ENCODE results near the gene SLC1A7. TPM values are rescaled to one million over a fixed set of nuclear protein-coding genes. Genes with fewer than 3 reads are reported as not detected.

Gene SLC1A7
- polyA plus RNA-seq, 2 of the 4 experiments (the other 2 are of a cell fraction) = 0.04 to 0.12 TPM

DNA sequence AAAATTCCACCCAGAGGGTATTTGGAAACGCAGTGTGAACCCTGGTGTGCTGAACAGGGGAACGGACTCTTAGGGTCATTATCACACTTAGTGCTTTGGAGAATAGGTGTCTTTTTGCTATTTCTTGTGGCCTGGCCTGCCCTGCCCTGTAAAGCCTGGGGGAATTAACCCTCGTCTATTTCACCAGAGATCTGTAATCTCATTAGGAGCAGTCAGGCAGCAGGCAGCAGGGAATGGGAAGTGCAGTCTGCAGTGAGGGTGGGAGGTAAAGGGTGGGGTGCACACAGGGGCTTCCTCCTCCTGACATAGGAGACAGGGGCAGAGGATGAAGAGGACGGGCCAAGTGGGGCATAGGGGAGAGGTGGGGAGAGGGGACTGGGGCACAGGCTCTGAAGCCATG lies 1.1 kb upstream of the SLC1A7 start:
- Histone ChIP-seq H3K9me3 (no peaks in the 10 kb centered on the region), H3K27ac (peak overlapping the region; percentile 94 to 96; a peak in 4 of 6 replicates), H3K4me3 (no peak overlapping the region), H3K4me2 (no peak overlapping the region), H3K4me1 (peaks cover 58% of the 10 kb centered on the region)
- ATAC-seq = no peak
- WGBS (ENCODE audit: missing lambda C conversion rate) = 93% methylated on average over 3 of the region's 4 CpGs
- no peak for TF ChIP-seq TP53 (CRISPR knock-in tag; IDR thresholded peaks at IDR 0.05)
- no peak for TF ChIP-seq NPAS2 (CRISPR knock-in tag; IDR thresholded peaks at IDR 0.05; ENCODE audit: borderline replicate concordance)
- no peak for TF ChIP-seq CHD4 (IDR thresholded peaks at IDR 0.05; ENCODE audit: borderline replicate concordance)
- TF ChIP-seq, protein P1, sequence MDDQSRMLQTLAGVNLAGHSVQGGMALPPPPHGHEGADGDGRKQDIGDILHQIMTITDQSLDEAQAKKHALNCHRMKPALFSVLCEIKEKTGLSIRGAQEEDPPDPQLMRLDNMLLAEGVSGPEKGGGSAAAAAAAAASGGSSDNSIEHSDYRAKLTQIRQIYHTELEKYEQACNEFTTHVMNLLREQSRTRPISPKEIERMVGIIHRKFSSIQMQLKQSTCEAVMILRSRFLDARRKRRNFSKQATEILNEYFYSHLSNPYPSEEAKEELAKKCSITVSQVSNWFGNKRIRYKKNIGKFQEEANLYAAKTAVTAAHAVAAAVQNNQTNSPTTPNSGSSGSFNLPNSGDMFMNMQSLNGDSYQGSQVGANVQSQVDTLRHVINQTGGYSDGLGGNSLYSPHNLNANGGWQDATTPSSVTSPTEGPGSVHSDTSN (IDR thresholded peaks at IDR 0.05) = no peak
- TF ChIP-seq KDM5A (IDR thresholded peaks at IDR 0.05) = no peak
- TF ChIP-seq, protein P2, sequence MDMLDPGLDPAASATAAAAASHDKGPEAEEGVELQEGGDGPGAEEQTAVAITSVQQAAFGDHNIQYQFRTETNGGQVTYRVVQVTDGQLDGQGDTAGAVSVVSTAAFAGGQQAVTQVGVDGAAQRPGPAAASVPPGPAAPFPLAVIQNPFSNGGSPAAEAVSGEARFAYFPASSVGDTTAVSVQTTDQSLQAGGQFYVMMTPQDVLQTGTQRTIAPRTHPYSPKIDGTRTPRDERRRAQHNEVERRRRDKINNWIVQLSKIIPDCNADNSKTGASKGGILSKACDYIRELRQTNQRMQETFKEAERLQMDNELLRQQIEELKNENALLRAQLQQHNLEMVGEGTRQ (IDR thresholded peaks at IDR 0.05) = no peak
- no peak for TF ChIP-seq EHF (CRISPR knock-in tag; IDR thresholded peaks at IDR 0.05)
- no peak for TF ChIP-seq ESRRA (IDR thresholded peaks at IDR 0.05; ENCODE audit: borderline replicate concordance, low read length)
- TF ChIP-seq, protein P3, sequence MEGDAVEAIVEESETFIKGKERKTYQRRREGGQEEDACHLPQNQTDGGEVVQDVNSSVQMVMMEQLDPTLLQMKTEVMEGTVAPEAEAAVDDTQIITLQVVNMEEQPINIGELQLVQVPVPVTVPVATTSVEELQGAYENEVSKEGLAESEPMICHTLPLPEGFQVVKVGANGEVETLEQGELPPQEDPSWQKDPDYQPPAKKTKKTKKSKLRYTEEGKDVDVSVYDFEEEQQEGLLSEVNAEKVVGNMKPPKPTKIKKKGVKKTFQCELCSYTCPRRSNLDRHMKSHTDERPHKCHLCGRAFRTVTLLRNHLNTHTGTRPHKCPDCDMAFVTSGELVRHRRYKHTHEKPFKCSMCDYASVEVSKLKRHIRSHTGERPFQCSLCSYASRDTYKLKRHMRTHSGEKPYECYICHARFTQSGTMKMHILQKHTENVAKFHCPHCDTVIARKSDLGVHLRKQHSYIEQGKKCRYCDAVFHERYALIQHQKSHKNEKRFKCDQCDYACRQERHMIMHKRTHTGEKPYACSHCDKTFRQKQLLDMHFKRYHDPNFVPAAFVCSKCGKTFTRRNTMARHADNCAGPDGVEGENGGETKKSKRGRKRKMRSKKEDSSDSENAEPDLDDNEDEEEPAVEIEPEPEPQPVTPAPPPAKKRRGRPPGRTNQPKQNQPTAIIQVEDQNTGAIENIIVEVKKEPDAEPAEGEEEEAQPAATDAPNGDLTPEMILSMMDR (IDR thresholded peaks at IDR 0.05) = no peak
- TF ChIP-seq HOXB5 (CRISPR knock-in tag; IDR thresholded peaks at IDR 0.05) = no peak
- TF ChIP-seq MAZ (IDR thresholded peaks at IDR 0.05; ENCODE audit: borderline replicate concordance, low read depth, low read length) = no peak
- ChIA-PET POLR2A (no interaction called here), CTCF (no interaction called here)
- no peak for DNase-seq (ENCODE audit: low read depth in 1 of 2, low spot score in 1 of 2)
- FAIRE-seq = no peak

DNA sequence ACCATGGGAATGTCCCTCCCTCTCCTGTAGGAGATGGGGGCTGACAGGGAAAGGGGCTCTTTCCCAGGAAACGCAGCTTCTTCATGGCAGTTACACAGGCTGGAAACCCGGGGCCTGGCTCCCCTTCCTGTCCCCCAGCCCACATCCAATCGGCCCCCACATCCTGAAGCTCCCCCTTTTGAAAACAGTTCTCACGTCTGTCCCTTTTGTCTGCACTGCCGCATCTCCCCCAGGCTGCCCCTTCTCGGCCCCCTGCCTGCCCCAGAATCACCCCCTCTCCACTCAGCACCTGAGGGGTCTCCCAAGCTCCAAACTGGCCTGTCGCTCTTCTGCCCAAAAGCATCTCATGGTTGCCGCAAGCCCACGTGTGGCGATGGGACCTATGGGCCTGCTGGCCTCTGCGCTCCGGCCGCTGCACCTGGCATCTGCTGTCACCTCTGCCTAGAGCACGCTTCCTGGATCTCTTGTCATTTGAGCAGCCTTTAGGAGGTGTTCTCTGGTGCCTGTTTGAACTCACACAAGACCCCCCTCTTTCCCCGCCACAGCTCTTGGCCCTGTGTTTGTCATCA lies 867 bp downstream of the SLC1A7 start:
- WGBS (ENCODE audit: missing lambda C conversion rate) = 93% methylated on average over 12 of the region's 15 CpGs
- CTCF ChIA-PET = interaction anchor here (1.5 kb wide), 1 partner anchor 9 kb away, joined by 3 read pairs; no protein-coding TSS in a partner anchor
- H3K4me1 ChIP-seq = peaks cover 44% of the 10 kb centered on the region
- no peak overlapping the region for H3K4me2 ChIP-seq
- FAIRE-seq (no peak), DNase-seq (ENCODE audit: low read depth in 1 of 2, low spot score in 1 of 2) (no peak), ATAC-seq (no peak)
- POLR2A ChIA-PET = no interaction called here
- no peak overlapping the region for H3K4me3 ChIP-seq
- peak overlapping the region; percentile 67 to 94; a peak in 4 of 6 replicates for H3K27ac ChIP-seq
- TF ChIP-seq, protein P4, sequence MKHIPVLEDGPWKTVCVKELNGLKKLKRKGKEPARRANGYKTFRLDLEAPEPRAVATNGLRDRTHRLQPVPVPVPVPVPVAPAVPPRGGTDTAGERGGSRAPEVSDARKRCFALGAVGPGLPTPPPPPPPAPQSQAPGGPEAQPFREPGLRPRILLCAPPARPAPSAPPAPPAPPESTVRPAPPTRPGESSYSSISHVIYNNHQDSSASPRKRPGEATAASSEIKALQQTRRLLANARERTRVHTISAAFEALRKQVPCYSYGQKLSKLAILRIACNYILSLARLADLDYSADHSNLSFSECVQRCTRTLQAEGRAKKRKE (CRISPR knock-in tag; IDR thresholded peaks at IDR 0.05; ENCODE audit: low read depth) = no peak
- TF ChIP-seq EHMT2 (IDR thresholded peaks at IDR 0.05; ENCODE audit: low read depth) = no peak
- no peak for TF ChIP-seq CEBPB (IDR thresholded peaks at IDR 0.05)
- TF ChIP-seq, protein P2 (IDR thresholded peaks at IDR 0.05) = no peak
- TF ChIP-seq, protein P5, sequence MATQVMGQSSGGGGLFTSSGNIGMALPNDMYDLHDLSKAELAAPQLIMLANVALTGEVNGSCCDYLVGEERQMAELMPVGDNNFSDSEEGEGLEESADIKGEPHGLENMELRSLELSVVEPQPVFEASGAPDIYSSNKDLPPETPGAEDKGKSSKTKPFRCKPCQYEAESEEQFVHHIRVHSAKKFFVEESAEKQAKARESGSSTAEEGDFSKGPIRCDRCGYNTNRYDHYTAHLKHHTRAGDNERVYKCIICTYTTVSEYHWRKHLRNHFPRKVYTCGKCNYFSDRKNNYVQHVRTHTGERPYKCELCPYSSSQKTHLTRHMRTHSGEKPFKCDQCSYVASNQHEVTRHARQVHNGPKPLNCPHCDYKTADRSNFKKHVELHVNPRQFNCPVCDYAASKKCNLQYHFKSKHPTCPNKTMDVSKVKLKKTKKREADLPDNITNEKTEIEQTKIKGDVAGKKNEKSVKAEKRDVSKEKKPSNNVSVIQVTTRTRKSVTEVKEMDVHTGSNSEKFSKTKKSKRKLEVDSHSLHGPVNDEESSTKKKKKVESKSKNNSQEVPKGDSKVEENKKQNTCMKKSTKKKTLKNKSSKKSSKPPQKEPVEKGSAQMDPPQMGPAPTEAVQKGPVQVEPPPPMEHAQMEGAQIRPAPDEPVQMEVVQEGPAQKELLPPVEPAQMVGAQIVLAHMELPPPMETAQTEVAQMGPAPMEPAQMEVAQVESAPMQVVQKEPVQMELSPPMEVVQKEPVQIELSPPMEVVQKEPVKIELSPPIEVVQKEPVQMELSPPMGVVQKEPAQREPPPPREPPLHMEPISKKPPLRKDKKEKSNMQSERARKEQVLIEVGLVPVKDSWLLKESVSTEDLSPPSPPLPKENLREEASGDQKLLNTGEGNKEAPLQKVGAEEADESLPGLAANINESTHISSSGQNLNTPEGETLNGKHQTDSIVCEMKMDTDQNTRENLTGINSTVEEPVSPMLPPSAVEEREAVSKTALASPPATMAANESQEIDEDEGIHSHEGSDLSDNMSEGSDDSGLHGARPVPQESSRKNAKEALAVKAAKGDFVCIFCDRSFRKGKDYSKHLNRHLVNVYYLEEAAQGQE (IDR thresholded peaks at IDR 0.05) = no peak
- TF ChIP-seq POLR2AphosphoS2 (conservative IDR thresholded peaks at IDR 0.05; ENCODE audit: low read length) = no peak
- no peak for TF ChIP-seq HOXB5 (CRISPR knock-in tag; IDR thresholded peaks at IDR 0.05)
- H3K9me3 ChIP-seq = peaks cover 9% of the 10 kb centered on the region; the same call in 1 of the 3 replicates

All from A549 (cell line).